K562 (cell line): ENCODE measurements around the gene PBX2. TPM values are rescaled to one million over a fixed set of nuclear protein-coding genes. Genes with fewer than 3 reads are reported as not detected.

ENCODE experiments used
- ATAC-seq: fragments of 200-7000 bp; cut with Tn5 transposase; 3 replicates; pipeline ENCODE4 v1.9.1; 2020; ENCODE audit warnings: moderate library complexity
- BruUV-seq: library from RNA; stranded (reverse); fragments of 400-500 nt; replicated peaks from 2 replicates; lab custom pipeline; 2021; lab: Mats Ljungman, UMichigan
- CTCF ChIA-PET: fragments of 300-600 bp; formaldehyde crosslinking; extraction: SDS; loops from one replicate; lab custom pipeline; 2021; ENCODE audit warnings: low intra/inter-chr PET ratio; lab: Yijun Ruan, JAX
- POLR2A ChIA-PET: fragments of 300-600, 350-650 bp; sonication (Branson Sonifier 250); formaldehyde crosslinking; extraction: SDS; loops from one replicate; lab custom pipeline; 2021; ENCODE audit warnings: antibody characterized with exemption, inconsistent platforms; lab: Yijun Ruan, JAX
- DNase-seq, 4 experiments: peaks; one replicate each; pipeline versions ENCODE4 v3.0.0 to v3.0.0-alpha.2; 2011 to 2018; ENCODE audit warnings: low spot score in 3 of 4, mixed read lengths in 3 of 4; ENCODE audit errors: extremely low read depth in 1 of 4
- FAIRE-seq: peaks from 2 replicates; lab custom pipeline; 2011; peaks lifted over from hg19 to GRCh38; lab: Jason Lieb, UNC
- H2AFZ ChIP-seq: 2 replicates; pipeline ENCODE4 v1.6.0; 2011; ENCODE audit warnings: low read depth, low read length, control low read depth, inconsistent platforms
- H3K27ac ChIP-seq: fragments of 200-600 bp; 3 replicates; pipeline ENCODE4 v1.8.0; 2011; ENCODE audit warnings: low read depth, mild to moderate bottlenecking, control low read depth, inconsistent platforms, low read length, moderate library complexity, mixed read lengths; ENCODE audit errors: extremely low read depth
- H3K27me3 ChIP-seq, 2 experiments: fragments of 300-600 bp in 1 of 2; 2 replicates in 1 of 2; 3 replicates in 1 of 2; pipeline versions ENCODE4 v1.6.0 to v1.8.0; 2011; ENCODE audit warnings: inconsistent platforms in 2 of 2, low read length in 2 of 2, mild to moderate bottlenecking in 1 of 2, mixed read lengths in 1 of 2, moderate library complexity in 1 of 2; ENCODE audit not compliant: control insufficient read depth in 2 of 2, insufficient read depth in 2 of 2
- H3K36me3 ChIP-seq: fragments of 300-600 bp; 3 replicates; pipeline ENCODE4 v1.8.0; 2011; ENCODE audit warnings: mild to moderate bottlenecking, low read length, inconsistent platforms; ENCODE audit not compliant: control insufficient read depth, insufficient read depth
- H3K4me1 ChIP-seq, 2 experiments: fragments of 200-600 bp in 1 of 2; replicated peaks in 1 of 2; 2 replicates in 1 of 2; 3 replicates in 1 of 2; pipeline versions ENCODE4 v1.5.1 to v1.8.0; 2011; ENCODE audit warnings: inconsistent platforms in 2 of 2, low read length in 2 of 2, mild to moderate bottlenecking in 1 of 2, mixed read lengths in 1 of 2, moderate library complexity in 1 of 2; ENCODE audit not compliant: control insufficient read depth in 2 of 2, insufficient read depth in 2 of 2
- H3K4me2 ChIP-seq: 2 replicates; pipeline ENCODE4 v1.6.1; 2011; ENCODE audit warnings: low read length, control low read depth, inconsistent platforms, mixed read lengths; ENCODE audit not compliant: insufficient read depth
- H3K4me3 ChIP-seq: fragments of 200-600 bp; sonication (generic), shearing (Covaris generic); 2 replicates; pipeline ENCODE4 v1.5.1; 2016; ENCODE audit warnings: control low read depth, inconsistent platforms
- H3K79me2 ChIP-seq: fragments of 200-600 bp; 3 replicates; pipeline ENCODE4 v1.8.0; 2011; ENCODE audit warnings: low read length, inconsistent platforms; ENCODE audit not compliant: control insufficient read depth, insufficient read depth
- H3K9ac ChIP-seq, 2 experiments: 2 replicates each; pipeline versions ENCODE4 v1.6.0 to v1.6.1; 2011; ENCODE audit warnings: low read depth in 2 of 2, low read length in 2 of 2, control low read depth in 1 of 2, inconsistent platforms in 1 of 2, mild to moderate bottlenecking in 1 of 2, mixed read lengths in 1 of 2; ENCODE audit not compliant: insufficient read depth in 1 of 2
- H3K9me1 ChIP-seq: one replicate; pipeline ENCODE4 v1.6.0; 2011; ENCODE audit warnings: inconsistent platforms, mild to moderate bottlenecking, low read length, moderate library complexity; ENCODE audit not compliant: control insufficient read depth, insufficient read depth
- H3K9me3 ChIP-seq: replicated peaks from 2 replicates; pipeline ENCODE4 v1.5.1; 2011; ENCODE audit warnings: low read depth, low read length, inconsistent platforms; ENCODE audit not compliant: control insufficient read depth, insufficient read depth
- H4K20me1 ChIP-seq: replicated peaks from 2 replicates; pipeline ENCODE4 v1.6.1; 2011; ENCODE audit warnings: low read length, inconsistent platforms, mixed read lengths; ENCODE audit not compliant: control insufficient read depth, insufficient read depth
- C11orf30 ChIP-seq: fragments of 450-650 bp; IDR thresholded peaks from 2 replicates; pipeline ENCODE4 v1.6.1; 2016; ENCODE audit warnings: low read depth, mild to moderate bottlenecking
- EWSR1 ChIP-seq: fragments of 450-650 bp; IDR thresholded peaks from 2 replicates; pipeline ENCODE4 v1.6.1; 2018; ENCODE audit warnings: borderline replicate concordance, mild to moderate bottlenecking, low read depth, moderate library complexity; ENCODE audit not compliant: partially characterized antibody
- HES1 ChIP-seq: fragments of 450-650 bp; IDR thresholded peaks from 2 replicates; pipeline ENCODE4 v1.6.1; 2016; ENCODE audit warnings: low read depth, mild to moderate bottlenecking, moderate library complexity
- MAFF ChIP-seq: IDR thresholded peaks from 2 replicates; pipeline ENCODE4 v1.6.1; 2012; ENCODE audit warnings: low read length, improper control_type of control experiment
- MAFG ChIP-seq: fragments of 450-650 bp; conservative IDR thresholded peaks from 2 replicates; pipeline ENCODE4 v1.6.1; 2016; ENCODE audit warnings: missing genetic modification characterization, missing compliant biosample characterization
- MAFK ChIP-seq: IDR thresholded peaks from 2 replicates; pipeline ENCODE4 v1.6.1; 2011; ENCODE audit warnings: low read length, improper control_type of control experiment
- NELFE ChIP-seq: IDR thresholded peaks from 2 replicates; pipeline ENCODE4 v1.6.1; 2011; ENCODE audit warnings: mild to moderate bottlenecking; ENCODE audit not compliant: insufficient read depth, insufficient read length
- RFX5 ChIP-seq: IDR thresholded peaks from 2 replicates; pipeline ENCODE4 v1.6.1; 2011; ENCODE audit warnings: low read depth, mild to moderate bottlenecking, improper control_type of control experiment, low read length
- SNRNP70 ChIP-seq: fragments of 200-400 bp; formaldehyde crosslinking; optimal IDR thresholded peaks from 2 replicates; pipeline ENCODE3; 2017; ENCODE audit warnings: low read depth, low read length
- TAF9B ChIP-seq: fragments of 450-650 bp; IDR thresholded peaks from 2 replicates; pipeline ENCODE4 v1.6.1; 2018; ENCODE audit warnings: mild to moderate bottlenecking; ENCODE audit not compliant: partially characterized antibody
- ZNF316 ChIP-seq: fragments of 450-650 bp; IDR thresholded peaks from 2 replicates; pipeline ENCODE4 v1.6.1; 2016
- ZSCAN32 ChIP-seq: fragments of 450-650 bp; formaldehyde crosslinking; IDR thresholded peaks from 2 replicates; pipeline ENCODE4 v1.4.0; 2020; ENCODE audit warnings: mild to moderate bottlenecking, moderate library complexity
- WGBS: fragments of 100-300 bp; shearing (Covaris generic); methylation state at CpG from one replicate; pipeline ENCODE4 v1.1.6; 2016; ENCODE audit warnings: low coverage, mixed read lengths; ENCODE audit not compliant: insufficient coverage; ENCODE audit errors: missing lambda C conversion rate; 5-methylcytosine and 5-hydroxymethylcytosine counted together
- in situ Hi-C: fragments of 300-500 bp; cut with MboI; formaldehyde crosslinking; loops from 4 replicates; pipeline ENCODE4 v1.15.0; 2018; ENCODE audit warnings: inconsistent platforms, mixed read lengths
- intact Hi-C: fragments of 100-400 bp; cut with micrococcal nuclease; formaldehyde crosslinking; loops from 2 replicates; pipeline ENCODE4 v1.14.2; 2022
- polyA plus RNA-seq, 8 experiments: library from polyadenylated mRNA; depleted of rRNA in 4 of 8; stranded (reverse) in 5 of 8; unstranded in 3 of 8; fragments of >200 nt; fragmentation: Nextera tagmentation in 2 of 8; fragmentation: Illumina TruSeq in 1 of 8; extraction: Ambion mirVana in 2 of 8; extraction: Trizol in 1 of 8; gene quantifications; 2 replicates each; pipeline versions ENCODE4 v1.2.1 to v1.2.3, GENCODE V29; 2011 to 2014; ENCODE audit warnings: inconsistent platforms in 1 of 8, missing spikeins in 1 of 8
- total RNA-seq, 7 experiments: library from RNA; depleted of rRNA in 6 of 7; stranded (reverse); fragments of >200 nt in 6 of 7; fragmentation: Illumina TruSeq in 2 of 7; extraction: Trizol in 2 of 7; gene quantifications; 2 replicates each; pipeline versions ENCODE4 v1.2.1 to v1.2.3, GENCODE V29; 2011 to 2021; ENCODE audit warnings: low replicate concordance in 1 of 7

The PBX2 gene
- total and polyA plus RNA-seq, 9 of the 15 experiments (the other 6 are each of a cell fraction or from before 2014, with no cell fraction given), result 1.9 to 134 (median 62.5) TPM

- no peak for TF ChIP-seq ZSCAN32
- TF ChIP-seq, all 486 proteins: peak for 0
Measured at GRCh38 chr6:32158052-32158451, 31.9 kb downstream of the PBX2 start (continued).

- POLR2A ChIA-PET, result interaction anchor here (0.7 kb wide), 1 partner anchor 1081 kb away, joined by 3 read pairs; no protein-coding TSS in a partner anchor
Measured at GRCh38 chr6:32156891-32157290, 33.1 kb downstream of the PBX2 start.

More at GRCh38 chr6:32156891-32157290, 33.1 kb downstream of the PBX2 start:
- TF ChIP-seq RFX5 (no peak), SNRNP70 (no peak), NELFE (no peak), MAFG (tag) (peak; percentile 66), MAFK (peak; percentile 55; the same call in 1 of the 2 replicates), MAFF (peak; percentile 36; the same call in 1 of the 2 replicates), EWSR1 (no peak), TAF9B (no peak), ZNF316 (peak; percentile 80), HES1 (no peak), C11orf30 (peak; percentile 75)
- Histone ChIP-seq H2AFZ (no peak overlapping the region), H3K79me2 (peaks cover 44% of the 10 kb centered on the region), H3K27ac (no peak overlapping the region), H4K20me1 (no peaks in the 10 kb centered on the region), H3K9ac (no peak overlapping the region), H3K36me3 (peaks cover 46% of the 10 kb centered on the region), H3K27me3 (no peaks in the 10 kb centered on the region), H3K9me1 (no peaks in the 10 kb centered on the region), H3K4me3 (no peak overlapping the region), H3K9me3 (no peaks in the 10 kb centered on the region), H3K4me1 (peaks cover 25 to 42% of the 10 kb centered on the region in 2 experiments; a peak in 4 of 5 replicates), H3K4me2 (no peak overlapping the region)
- CTCF ChIA-PET, result no interaction called here
- intact Hi-C loops, result no loop called here
- no peak for FAIRE-seq
- in situ Hi-C loops, result no loop called here
- 94% methylated on average over 9 of the region's 9 CpGs for WGBS
- no TSS peak for BruUV-seq
- no peak for ATAC-seq
- DNase-seq, result no peak
